Measurements from ENCODE around the gene EML6.
"Not testable (repeated sequence)": the region's sequence is repeated elsewhere in the genome, so short reads cannot be mapped to it uniquely, and the experiment has no call there.

Gene EML6

DNA sequence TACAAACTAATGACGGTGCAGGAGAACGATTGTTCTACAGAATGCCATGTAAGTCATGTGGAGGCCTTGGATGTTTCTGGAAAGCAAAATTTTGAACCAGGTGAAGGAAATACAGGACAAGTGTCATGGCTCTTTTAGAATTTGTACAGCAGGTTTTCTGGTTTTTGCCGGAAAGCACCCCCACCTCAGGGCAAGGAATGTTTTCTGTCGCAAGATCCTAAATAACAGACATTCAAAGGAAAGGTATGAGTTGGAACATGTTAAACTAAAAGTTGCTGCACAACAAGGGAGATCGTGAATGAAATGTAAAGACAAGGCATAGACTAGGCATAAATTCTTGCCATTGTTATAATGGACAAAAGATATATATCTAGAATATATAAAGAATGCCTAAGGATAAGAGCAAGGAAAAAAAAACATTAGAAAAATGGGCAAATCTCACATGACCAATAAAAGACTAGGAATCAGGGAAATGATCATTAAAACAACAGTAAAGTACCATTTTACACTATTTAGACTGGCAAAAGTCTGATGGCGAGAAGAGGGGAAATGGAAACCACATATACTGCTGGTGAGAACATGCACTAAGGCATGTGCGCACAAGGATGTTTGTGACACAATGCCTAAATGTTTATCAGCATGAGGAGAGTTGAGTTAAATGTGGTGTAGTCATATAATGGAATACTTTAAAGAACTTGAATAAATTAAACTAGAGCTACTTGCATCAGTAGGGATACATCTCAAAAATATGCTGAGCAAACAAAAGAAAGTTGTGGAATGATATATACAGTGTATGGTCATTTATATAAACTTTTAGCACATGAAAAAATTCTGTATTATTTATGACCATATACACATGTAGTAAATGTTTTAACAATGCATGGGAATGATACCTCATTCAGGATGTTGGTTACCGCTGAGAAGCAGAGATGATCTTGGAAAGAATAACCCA, 127.0 kb downstream of the EML6 start:
- no peak for DNase-seq (ENCODE audit: low read depth)

DNA sequence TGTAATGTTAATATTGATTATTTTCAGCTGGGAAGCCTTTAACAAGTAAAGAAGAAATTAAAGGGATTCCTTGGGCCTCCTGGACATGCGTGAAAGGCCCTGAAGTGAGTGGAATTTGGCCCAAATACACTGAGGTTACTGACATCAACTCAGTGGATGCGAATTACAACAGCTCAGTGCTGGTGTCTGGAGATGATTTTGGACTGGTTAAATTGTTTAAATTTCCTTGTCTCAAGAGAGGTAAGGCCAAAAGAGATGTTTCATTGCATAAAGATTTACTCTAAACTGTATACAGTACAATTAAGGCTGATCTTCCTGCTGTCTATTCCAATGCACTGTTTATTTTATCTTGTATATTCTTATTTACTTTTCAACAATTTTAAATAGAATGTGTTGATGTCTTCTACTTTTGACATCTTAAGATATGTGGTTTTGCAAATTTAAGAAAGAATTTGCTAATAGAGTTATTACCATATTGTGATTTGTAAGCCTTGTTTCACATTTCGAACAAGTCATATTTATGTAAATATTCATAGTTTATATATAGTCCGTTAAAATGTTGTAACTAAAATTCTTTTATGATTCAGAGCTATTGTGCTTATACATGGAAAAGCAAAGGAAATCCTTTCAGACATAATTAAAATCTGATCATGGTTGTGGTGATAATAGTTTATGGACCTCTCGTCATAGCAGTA, 130.3 kb downstream of the EML6 start:
- no peak for DNase-seq (ENCODE audit: low read depth)

- DNase-seq (ENCODE audit: low read depth) = no peak
Measured at GRCh38 chr2:54855434-54855833, 132.0 kb downstream of the EML6 start.

DNA sequence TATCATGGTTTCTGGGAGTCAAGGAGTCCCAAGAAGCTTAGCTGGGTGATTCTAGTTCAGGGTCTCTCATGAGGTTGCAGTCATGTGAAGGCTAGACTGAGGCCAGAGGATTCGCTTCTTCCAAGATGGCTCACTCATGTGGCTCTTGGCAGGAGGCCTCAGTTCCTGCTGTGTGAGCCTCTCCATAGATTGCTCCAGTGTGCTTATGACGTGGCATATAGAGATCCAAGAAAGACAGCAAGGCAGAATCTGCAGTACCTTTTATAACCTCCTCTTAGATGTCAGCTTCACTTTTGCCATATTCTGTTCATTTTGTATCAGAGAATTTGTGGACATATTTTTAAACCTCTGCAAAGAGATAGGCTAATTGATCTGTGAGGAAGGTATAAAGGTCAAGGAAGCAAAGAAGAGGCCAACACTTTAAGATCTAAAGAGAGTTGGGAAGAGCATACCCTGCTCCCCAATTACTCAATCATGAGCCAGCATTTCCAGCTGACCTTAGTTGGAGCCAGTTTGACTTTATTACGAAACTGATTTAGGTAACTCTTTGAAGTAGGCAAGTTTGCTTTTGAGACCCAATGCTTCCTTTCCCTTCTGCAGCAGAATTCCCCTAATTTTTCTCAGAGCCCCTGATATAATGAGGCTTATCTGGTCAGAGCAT, 134.7 kb downstream of the EML6 start:
- no peak for DNase-seq (ENCODE audit: low read depth)

DNA sequence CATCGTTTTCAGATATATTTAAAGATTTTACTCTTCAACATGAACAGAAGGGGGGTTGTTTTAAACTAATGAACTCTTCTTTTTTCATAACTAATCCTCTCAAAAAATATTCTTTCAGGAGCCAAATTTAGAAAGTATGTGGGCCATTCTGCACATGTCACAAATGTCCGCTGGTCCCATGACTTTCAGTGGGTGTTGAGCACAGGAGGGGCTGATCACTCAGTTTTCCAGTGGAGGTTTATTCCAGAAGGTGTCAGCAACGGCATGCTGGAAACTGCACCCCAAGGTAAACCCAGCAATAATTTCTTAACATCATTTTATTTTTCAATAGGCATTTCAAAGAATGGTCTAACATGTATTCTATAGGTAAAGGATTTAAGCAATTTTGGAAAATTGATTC, 136.0 kb downstream of the EML6 start:
- DNase-seq (ENCODE audit: low read depth) = no peak

DNA sequence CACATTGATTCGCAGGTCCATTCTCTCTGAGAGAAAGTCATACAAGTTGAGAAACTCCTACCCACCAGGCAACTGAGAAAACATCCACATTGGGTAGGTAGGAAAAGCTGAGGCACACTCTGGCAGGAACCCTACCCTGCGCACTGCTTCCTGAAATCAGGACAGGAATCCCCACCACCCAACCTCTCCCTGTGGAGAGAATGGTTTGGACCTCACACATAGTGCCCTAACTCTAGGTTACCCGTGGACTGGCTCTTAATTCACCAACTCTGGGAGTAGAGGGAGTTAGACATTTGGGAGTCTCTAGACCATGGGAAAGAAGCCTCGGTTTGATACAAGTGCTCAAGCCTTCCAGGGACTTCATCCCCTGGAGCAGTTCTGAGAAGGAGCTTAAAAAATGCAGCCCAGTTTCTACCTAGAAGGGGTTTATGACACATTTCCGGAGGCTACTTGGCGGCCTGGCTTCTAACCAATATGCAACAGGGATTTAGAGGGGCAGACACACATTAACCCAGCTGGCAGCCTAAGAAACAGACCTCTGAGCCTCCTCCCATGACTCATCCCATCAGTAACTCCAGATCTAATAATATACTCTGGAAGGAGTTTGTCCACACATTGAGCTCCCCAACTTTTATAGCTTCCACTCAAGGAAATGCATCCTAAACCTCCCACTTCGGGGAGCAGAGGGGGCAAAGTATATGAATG, 136.7 kb downstream of the EML6 start:
- no peak for DNase-seq (ENCODE audit: low read depth)

- no peak for DNase-seq (ENCODE audit: low read depth)
Measured at GRCh38 chr2:54862229-54862628, 138.8 kb downstream of the EML6 start.

DNA sequence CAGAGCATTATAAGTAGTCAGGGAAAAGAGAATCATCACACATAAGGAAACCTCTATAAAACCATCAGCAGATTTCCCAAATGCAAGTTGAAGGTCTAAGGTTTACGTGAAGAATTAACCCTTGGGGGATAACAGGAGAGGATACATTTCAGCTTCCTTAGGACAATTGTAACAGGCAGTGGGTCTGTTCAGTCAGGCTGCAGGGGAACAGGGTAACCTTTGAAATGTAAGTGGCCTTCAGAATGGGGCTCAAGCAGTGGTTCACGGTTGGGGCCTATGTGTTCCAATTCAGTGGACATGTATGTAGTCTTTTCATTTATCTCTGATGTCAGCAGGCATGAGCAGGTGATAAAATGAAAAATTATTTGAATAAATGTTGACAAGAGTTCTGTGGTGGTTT, 139.3 kb downstream of the EML6 start:
- DNase-seq (ENCODE audit: low read depth) = no peak

DNA sequence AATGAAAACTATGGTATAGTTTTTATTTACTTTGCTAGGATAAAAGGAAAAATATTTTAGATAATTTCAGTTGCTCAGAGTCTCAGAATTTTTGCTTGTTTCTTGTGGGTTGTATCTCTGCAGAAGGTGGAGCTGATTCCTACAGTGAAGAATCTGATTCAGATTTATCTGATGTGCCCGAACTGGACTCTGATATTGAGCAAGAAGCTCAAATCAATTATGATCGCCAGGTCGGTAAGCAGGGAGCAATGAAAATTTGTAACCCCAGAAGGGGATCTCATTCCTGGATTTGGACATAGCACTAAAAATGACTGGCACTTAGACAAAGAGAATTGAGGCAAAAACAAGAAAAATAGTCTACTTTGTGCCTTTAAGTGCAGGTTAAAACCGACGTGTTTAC, 140.2 kb downstream of the EML6 start:
- DNase-seq (ENCODE audit: low read depth) = no peak

GRCh38 chr2:54864096-54864495, 140.6 kb downstream of the EML6 start:
- no peak for DNase-seq (ENCODE audit: low read depth)

DNA sequence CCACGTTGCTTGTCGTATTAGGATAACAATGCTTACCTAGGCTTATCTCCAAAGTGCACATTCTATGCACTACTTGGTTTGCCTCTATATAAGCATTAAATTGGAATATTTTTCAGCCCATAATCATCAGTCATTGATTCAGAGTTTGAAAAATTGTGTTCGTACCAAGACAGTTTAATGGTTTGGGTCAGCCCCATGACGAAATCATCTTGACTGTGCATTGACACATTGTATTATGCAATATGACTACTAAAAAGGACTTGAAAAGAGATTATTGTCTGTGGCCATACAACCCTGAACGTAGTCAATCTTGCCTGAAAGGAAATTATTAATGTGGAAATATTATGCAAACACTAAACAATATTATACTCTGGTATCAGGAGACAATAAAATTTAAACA, 141.3 kb downstream of the EML6 start:
- no peak for DNase-seq (ENCODE audit: low read depth)

DNA sequence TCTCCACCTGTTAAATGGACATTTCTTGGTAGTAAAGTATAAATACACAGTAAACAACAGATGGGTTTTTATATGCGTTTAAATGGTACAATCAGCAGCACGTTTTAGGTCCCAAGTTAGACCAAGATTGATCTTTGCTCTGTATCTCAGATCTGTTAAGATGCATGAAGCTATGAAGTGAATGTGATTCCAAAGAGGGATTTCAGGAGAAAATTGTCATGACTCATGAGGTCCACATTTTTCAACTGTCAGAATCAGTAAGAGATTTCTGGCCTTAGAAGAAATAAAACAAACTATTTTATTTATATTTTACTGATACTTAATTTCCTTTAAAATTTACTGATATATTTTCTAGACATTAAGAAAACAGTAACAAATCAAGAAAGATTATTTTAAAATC, 142.7 kb downstream of the EML6 start:
- no peak for DNase-seq (ENCODE audit: low read depth)

- DNase-seq (ENCODE audit: low read depth) = no peak
Measured at GRCh38 chr2:54866868-54867267, 143.4 kb downstream of the EML6 start.

DNA sequence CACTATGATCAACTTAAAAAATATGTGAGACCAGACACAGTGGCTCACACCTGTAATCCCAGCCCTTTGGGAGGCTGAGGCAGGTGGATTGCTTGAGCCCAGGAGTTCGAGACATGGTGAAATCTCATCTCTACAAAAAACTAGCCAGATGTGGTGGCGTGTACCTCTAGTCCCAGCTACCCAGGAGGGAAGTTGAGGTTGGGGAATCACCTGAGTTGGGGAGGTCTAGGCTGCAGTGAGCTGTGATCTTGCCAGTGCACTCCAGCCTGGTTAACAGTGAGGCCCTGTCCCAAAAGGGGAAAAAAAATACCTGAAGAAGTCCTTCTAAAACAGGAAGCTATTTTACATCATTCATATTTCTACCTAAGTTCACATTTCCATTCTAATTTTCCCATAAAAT, 144.0 kb downstream of the EML6 start:
- no peak for DNase-seq (ENCODE audit: low read depth)

DNA sequence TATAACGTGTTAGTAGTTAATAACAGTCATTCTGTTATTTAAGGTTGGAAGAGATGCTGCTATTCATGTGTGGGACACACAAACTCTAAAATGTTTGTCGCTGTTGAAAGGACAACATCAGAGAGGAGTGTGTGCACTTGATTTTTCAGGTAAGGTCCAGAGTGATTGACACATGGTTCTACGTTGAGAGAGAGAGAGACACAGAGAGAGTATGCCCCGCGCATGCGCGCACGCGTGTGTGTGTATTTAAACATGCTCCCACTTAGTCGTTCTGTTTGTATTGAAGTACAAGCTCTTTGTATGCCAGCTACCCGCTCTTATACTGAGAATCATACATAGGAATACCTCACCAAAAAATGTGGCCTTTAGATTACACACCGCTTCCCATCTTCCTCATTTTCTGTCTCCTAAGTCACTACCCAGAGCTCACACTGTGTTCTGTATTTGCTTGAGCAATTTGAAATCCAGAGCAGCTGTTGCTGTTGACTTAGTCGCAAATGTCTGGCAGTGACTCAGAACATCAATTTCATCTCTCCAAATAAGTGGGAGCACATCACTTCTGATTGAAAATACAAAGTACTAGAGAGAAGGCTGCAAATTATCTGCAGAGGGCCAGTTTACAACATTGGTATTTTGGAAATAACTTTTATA, 148.1 kb downstream of the EML6 start:
- no peak for DNase-seq (ENCODE audit: low read depth)

GRCh38 chr2:54872780-54873179, 149.3 kb downstream of the EML6 start:
- DNase-seq (ENCODE audit: low read depth) = no peak

DNA sequence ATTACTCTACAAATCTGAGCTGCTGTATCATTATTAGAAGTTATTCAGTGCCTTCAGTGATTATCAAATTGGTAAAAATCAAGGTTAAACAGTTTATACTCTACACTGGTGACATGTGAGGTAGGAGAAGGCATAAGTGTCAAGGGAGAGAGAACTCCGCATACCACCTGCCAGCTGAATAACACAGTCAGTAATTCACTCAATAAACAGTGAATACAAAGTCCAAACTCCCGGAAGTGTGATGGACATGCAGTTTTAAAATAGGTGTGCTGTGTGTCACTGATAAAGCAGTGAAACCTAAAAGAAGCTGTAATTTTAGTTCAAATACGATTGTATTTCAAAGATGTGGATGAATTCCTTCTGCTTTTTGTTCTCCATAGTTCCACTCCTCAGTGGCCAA, 149.8 kb downstream of the EML6 start:
- not testable (repeated sequence) for DNase-seq (ENCODE audit: low read depth)

- no peak for DNase-seq (ENCODE audit: low read depth)
Measured at GRCh38 chr2:54876764-54877163, 153.3 kb downstream of the EML6 start.

DNA sequence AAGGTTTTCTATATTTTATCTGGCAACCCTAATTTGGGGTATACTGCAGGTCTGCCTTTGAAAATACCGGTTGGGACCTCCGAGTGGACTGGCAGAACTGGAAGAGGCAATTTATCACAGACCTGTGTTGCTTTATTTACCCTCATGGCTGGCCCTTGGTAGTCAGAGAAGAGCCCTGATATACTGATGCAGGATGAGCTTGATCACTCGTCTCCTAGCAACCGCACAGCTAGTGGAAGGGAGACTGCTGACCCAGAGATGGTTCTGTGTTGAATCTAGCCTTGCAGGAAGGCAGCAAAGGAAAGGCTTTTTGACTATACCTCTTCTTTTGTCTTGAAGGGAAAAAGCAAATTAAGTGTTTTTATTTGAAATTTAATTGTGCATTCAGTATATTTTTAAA, 154.7 kb downstream of the EML6 start:
- DNase-seq (ENCODE audit: low read depth) = no peak

DNA sequence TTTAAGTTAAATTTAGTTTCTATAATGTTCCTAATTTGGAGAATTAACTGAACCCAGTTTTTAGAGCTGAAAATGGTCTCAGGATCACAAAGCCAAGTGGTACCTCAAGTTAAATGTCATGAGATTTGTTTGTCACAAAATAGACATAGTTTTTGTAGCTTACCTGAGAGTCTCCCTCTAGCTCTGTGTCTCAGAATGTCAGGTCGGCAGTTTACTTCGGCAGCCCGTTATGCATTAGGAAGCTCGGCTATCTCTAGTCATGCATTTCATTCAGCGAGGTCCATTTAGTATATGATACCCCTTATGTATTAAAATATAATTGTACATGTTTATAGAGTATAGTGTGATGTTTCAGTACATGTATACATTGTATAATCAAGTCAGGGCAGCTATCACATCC, 155.6 kb downstream of the EML6 start:
- DNase-seq (ENCODE audit: low read depth) = no peak

GRCh38 chr2:54879598-54880332, 156.3 kb downstream of the EML6 start:
- DNase-seq (ENCODE audit: low read depth) = no peak
